Measurements from ENCODE around the gene ST6GALNAC6. TPM values are rescaled to one million over a fixed set of nuclear protein-coding genes. Genes with fewer than 3 reads are reported as not detected.

Gene ST6GALNAC6
- total and polyA plus RNA-seq, 4 donors, result 22.5 to 40.4 (median 32.3) TPM

DNA sequence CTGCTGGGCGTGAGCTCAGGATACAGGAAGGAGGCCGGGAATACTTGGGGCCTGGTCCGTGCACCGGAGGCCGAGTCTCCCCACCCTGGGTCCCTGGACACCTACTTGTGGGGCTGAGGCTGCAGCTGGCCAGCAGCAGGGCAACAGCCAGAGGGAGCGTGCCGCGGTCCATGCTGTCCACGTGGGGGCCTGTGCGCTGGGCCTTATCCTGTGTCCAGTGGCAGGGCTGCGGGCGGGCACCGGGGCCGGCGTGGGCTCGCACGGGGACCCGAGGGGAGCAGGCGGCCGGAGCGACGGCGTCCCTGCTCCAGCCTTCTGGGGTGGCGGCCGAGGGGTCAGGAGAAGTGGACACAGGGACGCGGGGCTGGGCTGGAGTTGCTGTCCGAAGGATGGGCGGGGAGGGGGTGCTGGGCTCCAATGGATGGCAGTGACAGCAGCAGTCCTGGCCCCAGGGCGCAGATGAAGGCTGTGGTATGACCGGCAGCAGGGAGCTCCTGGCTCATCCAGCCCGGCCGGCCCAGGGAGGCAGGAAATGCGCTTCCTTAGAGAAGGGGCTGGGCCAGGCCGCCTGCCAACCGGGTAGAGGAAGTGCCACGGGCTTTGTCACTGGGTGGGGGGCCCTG lies 45.1 kb downstream of the ST6GALNAC6 start, which contains the start of gene ENG:
Gene ENG, minus strand, starts transcription at position 475 of the 623 bp plus-strand sequence. Its CDS starts 303 bp downstream, at position 172.
- H3K4me1 ChIP-seq (ENCODE audit: control insufficient read depth in 4 of 4, insufficient read depth in 4 of 4, low read length in 3 of 4), result peaks cover 0 to 9% (median 1%) of the 10 kb centered on the region in 4 donors
- H3K9me3 ChIP-seq (ENCODE audit: control insufficient read depth in 4 of 4, low read length in 3 of 4), result peaks cover 0 to 5% (median 1%) of the 10 kb centered on the region in 4 donors
- peak within 1 kb of the TSS; percentile 53 to 61 (median 59) for H3K4me3 ChIP-seq (ENCODE audit: low read depth in 1 of 3, low read length in 3 of 3)
- WGBS, result 55% methylated on average over 37 of the region's 37 CpGs
- H3K9ac ChIP-seq (ENCODE audit: low read depth in 1 of 2, low read length in 2 of 2), result peak within 1 kb of the TSS; percentile 21 to 64
- H3K27me3 ChIP-seq (ENCODE audit: control insufficient read depth in 4 of 4, insufficient read depth in 4 of 4, low read length in 3 of 4), result no peaks in the 10 kb centered on the region
- TF ChIP-seq GABPA (IDR thresholded peaks at IDR 0.05 in 1 of 2, conservative IDR thresholded peaks at IDR 0.05 in 1 of 2), result no peak
- peak in 1 of 2 donors; percentile 5 for TF ChIP-seq RAD21 (IDR thresholded peaks at IDR 0.05)
- peak within 1 kb of the TSS; percentile 78 to 81 for H3K27ac ChIP-seq (ENCODE audit: low read depth in 1 of 2, low read length in 2 of 2)
- no peak for DNase-seq (ENCODE audit: low spot score)
- no peaks in the 10 kb centered on the region for H3K36me3 ChIP-seq (ENCODE audit: control insufficient read depth in 4 of 4, insufficient read depth in 3 of 4, low read depth in 1 of 4, low read length in 3 of 4)

GRCh38 chr9:127853312-127854183 lies 45.9 kb downstream of the ST6GALNAC6 start:
- Histone ChIP-seq H3K4me3 (ENCODE audit: low read depth in 1 of 3, low read length in 3 of 3) (peak overlapping the region; percentile 53 to 61 (median 59)), H3K27ac (ENCODE audit: low read depth in 1 of 2, low read length in 2 of 2) (peak overlapping the region; percentile 78 to 81), H3K4me1 (ENCODE audit: control insufficient read depth in 4 of 4, insufficient read depth in 4 of 4, low read length in 3 of 4) (peaks cover 0 to 5% (median under 1%) of the 10 kb centered on the region in 4 donors), H3K9me3 (ENCODE audit: control insufficient read depth in 4 of 4, low read length in 3 of 4) (peaks cover 0 to 10% (median 1%) of the 10 kb centered on the region in 4 donors), H3K27me3 (ENCODE audit: control insufficient read depth in 4 of 4, insufficient read depth in 4 of 4, low read length in 3 of 4) (no peaks in the 10 kb centered on the region), H3K36me3 (ENCODE audit: control insufficient read depth in 4 of 4, insufficient read depth in 3 of 4, low read depth in 1 of 4, low read length in 3 of 4) (no peaks in the 10 kb centered on the region), H3K9ac (ENCODE audit: low read depth in 1 of 2, low read length in 2 of 2) (peak overlapping the region; percentile 21 to 64)
- DNase-seq (ENCODE audit: low spot score), result no peak
- 69% methylated on average over 13 of the region's 13 CpGs for WGBS
- TF ChIP-seq HNF4A (conservative IDR thresholded peaks at IDR 0.05), result no peak
- no peak for TF ChIP-seq JUND (IDR thresholded peaks at IDR 0.05)
- TF ChIP-seq RAD21 (IDR thresholded peaks at IDR 0.05), result no peak
- TF ChIP-seq, protein P1, sequence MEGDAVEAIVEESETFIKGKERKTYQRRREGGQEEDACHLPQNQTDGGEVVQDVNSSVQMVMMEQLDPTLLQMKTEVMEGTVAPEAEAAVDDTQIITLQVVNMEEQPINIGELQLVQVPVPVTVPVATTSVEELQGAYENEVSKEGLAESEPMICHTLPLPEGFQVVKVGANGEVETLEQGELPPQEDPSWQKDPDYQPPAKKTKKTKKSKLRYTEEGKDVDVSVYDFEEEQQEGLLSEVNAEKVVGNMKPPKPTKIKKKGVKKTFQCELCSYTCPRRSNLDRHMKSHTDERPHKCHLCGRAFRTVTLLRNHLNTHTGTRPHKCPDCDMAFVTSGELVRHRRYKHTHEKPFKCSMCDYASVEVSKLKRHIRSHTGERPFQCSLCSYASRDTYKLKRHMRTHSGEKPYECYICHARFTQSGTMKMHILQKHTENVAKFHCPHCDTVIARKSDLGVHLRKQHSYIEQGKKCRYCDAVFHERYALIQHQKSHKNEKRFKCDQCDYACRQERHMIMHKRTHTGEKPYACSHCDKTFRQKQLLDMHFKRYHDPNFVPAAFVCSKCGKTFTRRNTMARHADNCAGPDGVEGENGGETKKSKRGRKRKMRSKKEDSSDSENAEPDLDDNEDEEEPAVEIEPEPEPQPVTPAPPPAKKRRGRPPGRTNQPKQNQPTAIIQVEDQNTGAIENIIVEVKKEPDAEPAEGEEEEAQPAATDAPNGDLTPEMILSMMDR (IDR thresholded peaks at IDR 0.05; ENCODE audit: low read depth, low read length, missing input control), result no peak
- TF ChIP-seq HNF4G (IDR thresholded peaks at IDR 0.05), result no peak
- no peak for TF ChIP-seq SP1 (IDR thresholded peaks at IDR 0.05)
- TF ChIP-seq EGR1 (IDR thresholded peaks at IDR 0.05; ENCODE audit: low read depth in 2 of 2), result no peak
- TF ChIP-seq YY1 (IDR thresholded peaks at IDR 0.05), result no peak
- TF ChIP-seq TAF1 (conservative IDR thresholded peaks at IDR 0.05), result no peak
- TF ChIP-seq MAX (IDR thresholded peaks at IDR 0.05), result no peak

GRCh38 chr9:127852829-127853228 lies 46.6 kb downstream of the ST6GALNAC6 start:
- H3K9ac ChIP-seq (ENCODE audit: low read depth in 1 of 2, low read length in 2 of 2), result no peak overlapping the region
- H3K27ac ChIP-seq (ENCODE audit: low read depth in 1 of 2, low read length in 2 of 2), result peak overlapping the region in 1 of 2 donors; percentile 78
- H3K27me3 ChIP-seq (ENCODE audit: control insufficient read depth in 4 of 4, insufficient read depth in 4 of 4, low read length in 3 of 4), result no peaks in the 10 kb centered on the region
- peaks cover 0 to 10% (median 1%) of the 10 kb centered on the region in 4 donors for H3K9me3 ChIP-seq (ENCODE audit: control insufficient read depth in 4 of 4, low read length in 3 of 4)
- no peak for DNase-seq (ENCODE audit: low spot score)
- peaks cover 0 to 5% (median 0%) of the 10 kb centered on the region in 4 donors for H3K4me1 ChIP-seq (ENCODE audit: control insufficient read depth in 4 of 4, insufficient read depth in 4 of 4, low read length in 3 of 4)
- no peaks in the 10 kb centered on the region for H3K36me3 ChIP-seq (ENCODE audit: control insufficient read depth in 4 of 4, insufficient read depth in 3 of 4, low read depth in 1 of 4, low read length in 3 of 4)
- H3K4me3 ChIP-seq (ENCODE audit: low read depth in 1 of 3, low read length in 3 of 3), result peak overlapping the region in 2 of 3 donors; percentile 53 to 61
- 79% methylated on average over 9 of the region's 9 CpGs for WGBS
- TF ChIP-seq, protein P1 (IDR thresholded peaks at IDR 0.05; ENCODE audit: low read depth, low read length, missing input control), result no peak
- TF ChIP-seq YY1 (IDR thresholded peaks at IDR 0.05), result no peak
- no peak for TF ChIP-seq NR2F2 (IDR thresholded peaks at IDR 0.05)
- TF ChIP-seq ZBTB33 (IDR thresholded peaks at IDR 0.05), result no peak
- no peak for TF ChIP-seq FOXA1 (IDR thresholded peaks at IDR 0.05)
- no peak for TF ChIP-seq HNF4A (conservative IDR thresholded peaks at IDR 0.05)
- TF ChIP-seq MAX (IDR thresholded peaks at IDR 0.05), result no peak
- TF ChIP-seq FOXA2 (IDR thresholded peaks at IDR 0.05), result no peak
- TF ChIP-seq GABPA (IDR thresholded peaks at IDR 0.05 in 1 of 2, conservative IDR thresholded peaks at IDR 0.05 in 1 of 2), result no peak
- TF ChIP-seq TAF1 (conservative IDR thresholded peaks at IDR 0.05), result no peak
- no peak for TF ChIP-seq RXRA (IDR thresholded peaks at IDR 0.05)
- no peak for TF ChIP-seq SP1 (IDR thresholded peaks at IDR 0.05)
- TF ChIP-seq, protein P2, sequence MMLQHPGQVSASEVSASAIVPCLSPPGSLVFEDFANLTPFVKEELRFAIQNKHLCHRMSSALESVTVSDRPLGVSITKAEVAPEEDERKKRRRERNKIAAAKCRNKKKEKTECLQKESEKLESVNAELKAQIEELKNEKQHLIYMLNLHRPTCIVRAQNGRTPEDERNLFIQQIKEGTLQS (IDR thresholded peaks at IDR 0.05), result no peak
